ENCODE data around the gene SYT17.

The SYT17 gene

DNA sequence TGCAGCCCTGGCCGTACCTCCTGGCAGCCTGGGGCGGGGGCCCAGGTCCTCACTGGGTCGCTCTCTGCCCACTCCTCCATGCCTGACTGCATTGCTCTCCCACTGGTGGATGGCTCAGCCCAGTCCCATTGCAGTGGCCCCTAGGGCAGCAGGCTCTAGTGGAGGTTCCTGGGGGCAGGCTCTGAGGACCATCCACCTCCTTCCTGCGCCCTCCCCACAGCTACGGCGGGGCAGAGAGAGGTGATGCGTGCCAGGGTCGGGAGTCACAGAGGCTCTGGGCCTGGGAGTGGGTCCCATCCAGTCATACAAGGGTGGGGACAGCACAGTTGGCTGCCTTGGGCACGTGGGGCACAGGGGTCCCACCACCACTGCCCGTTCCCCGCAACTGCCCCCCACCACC, 73.5 kb downstream of the SYT17 start:
- H3K9ac ChIP-seq (ENCODE audit: low read length in 5 of 5), result no peak overlapping the region
- no peaks in the 10 kb centered on the region for H3K27me3 ChIP-seq (ENCODE audit: control insufficient read depth in 5 of 5, insufficient read depth in 4 of 5, low read length in 5 of 5)
- H3K4me3 ChIP-seq (ENCODE audit: low read depth in 1 of 5, low read length in 5 of 5), result no peak overlapping the region
- no peaks in the 10 kb centered on the region for H3K4me1 ChIP-seq (ENCODE audit: control insufficient read depth in 5 of 5, insufficient read depth in 5 of 5, low read length in 5 of 5)
- H3K27ac ChIP-seq (ENCODE audit: low read depth, low read length), result no peak overlapping the region
- peaks cover 0 to 7% (median 2%) of the 10 kb centered on the region in 5 donors for H3K9me3 ChIP-seq (ENCODE audit: control insufficient read depth in 5 of 5, low read length in 5 of 5)
- H3K36me3 ChIP-seq (ENCODE audit: control insufficient read depth in 5 of 5, insufficient read depth in 5 of 5, low read length in 5 of 5), result peaks cover 0 to 4% (median 0%) of the 10 kb centered on the region in 5 donors

DNA sequence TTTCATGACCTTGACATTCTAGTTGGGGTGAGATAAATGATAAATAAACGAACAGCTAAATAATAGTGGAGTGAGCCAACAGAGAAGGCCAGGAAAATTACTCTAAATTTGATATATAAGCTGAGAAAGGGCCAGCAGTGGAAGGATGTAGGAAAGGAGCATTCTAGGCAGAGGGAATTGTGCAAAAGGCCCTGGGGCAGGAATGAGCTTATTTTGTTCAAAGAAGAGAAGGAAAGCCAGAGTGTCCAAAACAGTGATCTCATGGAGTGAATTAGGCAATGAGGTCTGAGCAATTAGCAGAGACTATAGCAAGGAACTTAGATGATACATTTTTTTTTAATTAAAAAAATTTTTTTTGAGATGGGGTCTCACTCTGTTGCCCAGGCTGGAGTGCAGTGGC, 74.1 kb downstream of the SYT17 start:
- H3K4me1 ChIP-seq (ENCODE audit: control insufficient read depth in 5 of 5, insufficient read depth in 5 of 5, low read length in 5 of 5), result no peaks in the 10 kb centered on the region
- H3K9ac ChIP-seq (ENCODE audit: low read length in 5 of 5), result no peak overlapping the region
- H3K36me3 ChIP-seq (ENCODE audit: control insufficient read depth in 5 of 5, insufficient read depth in 5 of 5, low read length in 5 of 5), result peaks cover 0 to 4% (median 0%) of the 10 kb centered on the region in 5 donors
- no peaks in the 10 kb centered on the region for H3K27me3 ChIP-seq (ENCODE audit: control insufficient read depth in 5 of 5, insufficient read depth in 4 of 5, low read length in 5 of 5)
- peaks cover 0 to 6% (median 2%) of the 10 kb centered on the region in 5 donors for H3K9me3 ChIP-seq (ENCODE audit: control insufficient read depth in 5 of 5, low read length in 5 of 5)
- no peak overlapping the region for H3K27ac ChIP-seq (ENCODE audit: low read depth, low read length)
- no peak overlapping the region for H3K4me3 ChIP-seq (ENCODE audit: low read depth in 1 of 5, low read length in 5 of 5)

GRCh38 chr16:19242987-19243575, 75.0 kb downstream of the SYT17 start:
- peaks cover 0 to 4% (median 0%) of the 10 kb centered on the region in 5 donors for H3K36me3 ChIP-seq (ENCODE audit: control insufficient read depth in 5 of 5, insufficient read depth in 5 of 5, low read length in 5 of 5)
- no peaks in the 10 kb centered on the region for H3K27me3 ChIP-seq (ENCODE audit: control insufficient read depth in 5 of 5, insufficient read depth in 4 of 5, low read length in 5 of 5)
- no peaks in the 10 kb centered on the region for H3K4me1 ChIP-seq (ENCODE audit: control insufficient read depth in 5 of 5, insufficient read depth in 5 of 5, low read length in 5 of 5)
- no peak overlapping the region for H3K4me3 ChIP-seq (ENCODE audit: low read depth in 1 of 5, low read length in 5 of 5)
- H3K9me3 ChIP-seq (ENCODE audit: control insufficient read depth in 5 of 5, low read length in 5 of 5), result peaks cover 0 to 6% (median 2%) of the 10 kb centered on the region in 5 donors
- no peak overlapping the region for H3K9ac ChIP-seq (ENCODE audit: low read length in 5 of 5)
- H3K27ac ChIP-seq (ENCODE audit: low read depth, low read length), result no peak overlapping the region

- Histone ChIP-seq H3K9me3 (ENCODE audit: control insufficient read depth in 5 of 5, low read length in 5 of 5) (peaks cover 0 to 3% (median 0%) of the 10 kb centered on the region in 5 donors), H3K36me3 (ENCODE audit: control insufficient read depth in 5 of 5, insufficient read depth in 5 of 5, low read length in 5 of 5) (peaks cover 0 to 4% (median 0%) of the 10 kb centered on the region in 5 donors)
Measured at GRCh38 chr16:19245326-19245925, 77.4 kb downstream of the SYT17 start.

GRCh38 chr16:19252904-19253303, 84.9 kb downstream of the SYT17 start:
- no peaks in the 10 kb centered on the region for H3K36me3 ChIP-seq (ENCODE audit: control insufficient read depth in 5 of 5, insufficient read depth in 5 of 5, low read length in 5 of 5)
- no peaks in the 10 kb centered on the region for H3K27me3 ChIP-seq (ENCODE audit: control insufficient read depth in 5 of 5, insufficient read depth in 4 of 5, low read length in 5 of 5)
- H3K27ac ChIP-seq (ENCODE audit: low read depth, low read length), result no peak overlapping the region
- H3K4me3 ChIP-seq (ENCODE audit: low read depth in 1 of 5, low read length in 5 of 5), result no peak overlapping the region
- no peak overlapping the region for H3K9ac ChIP-seq (ENCODE audit: low read length in 5 of 5)
- H3K9me3 ChIP-seq (ENCODE audit: control insufficient read depth in 5 of 5, low read length in 5 of 5), result no peaks in the 10 kb centered on the region
- H3K4me1 ChIP-seq (ENCODE audit: control insufficient read depth in 5 of 5, insufficient read depth in 5 of 5, low read length in 5 of 5), result no peaks in the 10 kb centered on the region

More at GRCh38 chr16:19245326-19245925, 77.4 kb downstream of the SYT17 start:
- no peak overlapping the region for H3K9ac ChIP-seq (ENCODE audit: low read length in 5 of 5)
- no peaks in the 10 kb centered on the region for H3K27me3 ChIP-seq (ENCODE audit: control insufficient read depth in 5 of 5, insufficient read depth in 4 of 5, low read length in 5 of 5)
- no peak overlapping the region for H3K27ac ChIP-seq (ENCODE audit: low read depth, low read length)
- no peaks in the 10 kb centered on the region for H3K4me1 ChIP-seq (ENCODE audit: control insufficient read depth in 5 of 5, insufficient read depth in 5 of 5, low read length in 5 of 5)
- H3K4me3 ChIP-seq (ENCODE audit: low read depth in 1 of 5, low read length in 5 of 5), result no peak overlapping the region

DNA sequence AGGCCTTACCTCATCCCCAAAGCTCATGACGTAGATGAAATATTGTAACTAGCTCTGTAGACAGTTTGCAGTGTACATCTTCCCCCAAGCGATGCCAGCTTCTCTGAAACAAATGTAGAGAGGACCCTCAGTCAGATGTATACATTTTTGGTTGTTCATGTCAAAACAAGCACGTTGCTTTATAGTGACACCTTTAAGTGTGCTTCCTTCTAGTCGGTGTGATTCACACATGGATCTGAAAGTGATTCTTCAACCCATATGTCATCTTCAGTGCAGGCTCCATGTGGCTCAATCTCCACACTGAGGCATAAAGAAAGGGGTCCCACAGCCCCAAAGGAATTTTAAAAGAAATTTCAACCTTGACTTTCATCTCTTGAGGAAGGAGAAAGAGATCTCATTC, 86.6 kb downstream of the SYT17 start:
- Histone ChIP-seq H3K4me1 (ENCODE audit: control insufficient read depth in 5 of 5, insufficient read depth in 5 of 5, low read length in 5 of 5) (no peaks in the 10 kb centered on the region), H3K9me3 (ENCODE audit: control insufficient read depth in 5 of 5, low read length in 5 of 5) (no peaks in the 10 kb centered on the region), H3K4me3 (ENCODE audit: low read depth in 1 of 5, low read length in 5 of 5) (no peak overlapping the region), H3K27ac (ENCODE audit: low read depth, low read length) (no peak overlapping the region), H3K9ac (ENCODE audit: low read length in 5 of 5) (no peak overlapping the region), H3K36me3 (ENCODE audit: control insufficient read depth in 5 of 5, insufficient read depth in 5 of 5, low read length in 5 of 5) (no peaks in the 10 kb centered on the region), H3K27me3 (ENCODE audit: control insufficient read depth in 5 of 5, insufficient read depth in 4 of 5, low read length in 5 of 5) (no peaks in the 10 kb centered on the region)

DNA sequence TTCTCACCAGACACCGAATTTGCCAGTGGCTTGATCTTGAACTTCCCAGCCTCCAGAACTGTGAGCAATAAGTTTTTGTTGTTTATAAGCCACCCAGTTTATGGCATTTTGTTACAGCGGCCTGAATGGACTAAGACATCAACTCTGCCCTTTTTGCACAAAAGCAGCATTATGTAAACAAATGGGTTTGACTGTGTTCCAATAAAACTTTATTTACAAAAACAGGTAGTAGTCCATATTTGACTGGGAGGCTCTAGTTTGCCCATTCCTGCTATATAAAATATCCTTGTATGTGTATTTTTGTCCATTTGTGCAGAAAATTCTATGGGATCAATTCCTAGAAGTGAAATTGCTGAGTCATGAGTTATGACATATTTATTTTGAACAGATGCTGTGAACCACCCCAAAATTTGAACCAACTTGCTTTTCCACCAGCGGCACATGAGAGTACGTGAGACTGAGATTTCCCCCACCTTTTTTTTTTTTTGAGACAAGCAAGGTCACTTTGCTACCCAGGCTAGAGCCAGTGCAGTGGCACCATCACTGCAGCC, 96.2 kb downstream of the SYT17 start:
- no peak overlapping the region for H3K9ac ChIP-seq (ENCODE audit: low read length in 5 of 5)
- H3K4me1 ChIP-seq (ENCODE audit: control insufficient read depth in 5 of 5, insufficient read depth in 5 of 5, low read length in 5 of 5), result no peaks in the 10 kb centered on the region
- peaks cover 0 to 19% (median 4%) of the 10 kb centered on the region in 5 donors for H3K9me3 ChIP-seq (ENCODE audit: control insufficient read depth in 5 of 5, low read length in 5 of 5)
- no peaks in the 10 kb centered on the region for H3K27me3 ChIP-seq (ENCODE audit: control insufficient read depth in 5 of 5, insufficient read depth in 4 of 5, low read length in 5 of 5)
- H3K36me3 ChIP-seq (ENCODE audit: control insufficient read depth in 5 of 5, insufficient read depth in 5 of 5, low read length in 5 of 5), result peaks cover 0 to 10% (median 0%) of the 10 kb centered on the region in 5 donors
- no peak overlapping the region for H3K27ac ChIP-seq (ENCODE audit: low read depth, low read length)
- no peak overlapping the region for H3K4me3 ChIP-seq (ENCODE audit: low read depth in 1 of 5, low read length in 5 of 5)

DNA sequence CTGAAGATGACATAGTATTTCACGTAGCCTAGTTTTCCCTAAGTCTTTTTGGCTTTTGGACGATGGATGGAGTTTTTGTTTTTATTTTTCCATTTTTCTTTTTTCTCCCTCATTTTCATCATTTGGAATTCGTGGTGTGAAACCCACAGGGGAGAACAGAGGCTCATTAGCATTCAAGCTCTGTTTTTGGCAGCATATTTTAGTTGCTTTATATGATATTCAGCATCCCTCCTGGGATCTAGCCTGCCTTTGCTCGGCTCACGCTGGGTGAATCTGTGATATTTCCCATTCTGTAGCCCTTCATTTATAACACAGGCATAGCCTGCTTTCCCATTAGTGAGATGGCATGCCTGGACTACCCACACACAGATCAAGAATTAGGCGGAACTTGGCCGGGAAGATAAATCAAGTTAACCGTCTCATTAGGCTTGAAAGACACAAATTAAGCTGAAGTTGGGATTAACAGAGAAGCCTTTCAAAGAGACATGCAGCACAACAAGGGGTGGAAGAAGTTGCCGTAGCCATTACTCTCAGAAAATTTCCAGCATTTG, 97.4 kb downstream of the SYT17 start:
- H3K36me3 ChIP-seq (ENCODE audit: control insufficient read depth in 5 of 5, insufficient read depth in 5 of 5, low read length in 5 of 5), result peaks cover 0 to 10% (median 0%) of the 10 kb centered on the region in 5 donors
- no peak overlapping the region for H3K4me3 ChIP-seq (ENCODE audit: low read depth in 1 of 5, low read length in 5 of 5)
- no peak overlapping the region for H3K9ac ChIP-seq (ENCODE audit: low read length in 5 of 5)
- no peaks in the 10 kb centered on the region for H3K27me3 ChIP-seq (ENCODE audit: control insufficient read depth in 5 of 5, insufficient read depth in 4 of 5, low read length in 5 of 5)
- H3K9me3 ChIP-seq (ENCODE audit: control insufficient read depth in 5 of 5, low read length in 5 of 5), result peaks cover 0 to 19% (median 4%) of the 10 kb centered on the region in 5 donors
- H3K27ac ChIP-seq (ENCODE audit: low read depth, low read length), result no peak overlapping the region
- H3K4me1 ChIP-seq (ENCODE audit: control insufficient read depth in 5 of 5, insufficient read depth in 5 of 5, low read length in 5 of 5), result no peaks in the 10 kb centered on the region

- Histone ChIP-seq H3K36me3 (ENCODE audit: control insufficient read depth in 5 of 5, insufficient read depth in 5 of 5, low read length in 5 of 5) (peaks cover 0 to 10% (median 0%) of the 10 kb centered on the region in 5 donors), H3K4me3 (ENCODE audit: low read depth in 1 of 5, low read length in 5 of 5) (no peak overlapping the region), H3K4me1 (ENCODE audit: control insufficient read depth in 5 of 5, insufficient read depth in 5 of 5, low read length in 5 of 5) (no peaks in the 10 kb centered on the region), H3K9me3 (ENCODE audit: control insufficient read depth in 5 of 5, low read length in 5 of 5) (peaks cover 0 to 19% (median 4%) of the 10 kb centered on the region in 5 donors), H3K9ac (ENCODE audit: low read length in 5 of 5) (no peak overlapping the region), H3K27me3 (ENCODE audit: control insufficient read depth in 5 of 5, insufficient read depth in 4 of 5, low read length in 5 of 5) (no peaks in the 10 kb centered on the region), H3K27ac (ENCODE audit: low read depth, low read length) (no peak overlapping the region)
Measured at GRCh38 chr16:19266774-19267173, 98.7 kb downstream of the SYT17 start.

GRCh38 chr16:19269098-19269497, 101.1 kb downstream of the SYT17 start:
- Histone ChIP-seq H3K9ac (ENCODE audit: low read length in 5 of 5) (no peak overlapping the region), H3K4me3 (ENCODE audit: low read depth in 1 of 5, low read length in 5 of 5) (no peak overlapping the region)

More at GRCh38 chr16:19269098-19269497, 101.1 kb downstream of the SYT17 start:
- H3K36me3 ChIP-seq (ENCODE audit: control insufficient read depth in 5 of 5, insufficient read depth in 5 of 5, low read length in 5 of 5), result peaks cover 0 to 10% (median 0%) of the 10 kb centered on the region in 5 donors
- peaks cover 0 to 3% (median 0%) of the 10 kb centered on the region in 5 donors for H3K27me3 ChIP-seq (ENCODE audit: control insufficient read depth in 5 of 5, insufficient read depth in 4 of 5, low read length in 5 of 5)
- peaks cover 0 to 13% (median 4%) of the 10 kb centered on the region in 5 donors for H3K9me3 ChIP-seq (ENCODE audit: control insufficient read depth in 5 of 5, low read length in 5 of 5)
- no peak overlapping the region for H3K27ac ChIP-seq (ENCODE audit: low read depth, low read length)
- H3K4me1 ChIP-seq (ENCODE audit: control insufficient read depth in 5 of 5, insufficient read depth in 5 of 5, low read length in 5 of 5), result no peaks in the 10 kb centered on the region

All from subcutaneous abdominal adipose tissue (tissue), 5 donors.